HCT116 (cell line): ENCODE measurements around the gene COPS6. TPM values are rescaled to one million over a fixed set of nuclear protein-coding genes. Genes with fewer than 3 reads are reported as not detected.

Source experiments
- ATAC-seq: fragments of 200-7000 bp; cut with Tn5 transposase; 2 replicates; pipeline ENCODE4 v1.9.1; 2020; ENCODE audit warnings: mild to moderate bottlenecking, moderate library complexity
- BruUV-seq: library from RNA; stranded (reverse); fragments of 400-500 nt; replicated peaks from 2 replicates; lab custom pipeline; 2021; lab: Mats Ljungman, UMichigan
- CTCF ChIA-PET: fragments of 300-600 bp; sonication (Branson Sonifier 250); formaldehyde crosslinking; loops from one replicate; lab custom pipeline; 2021; ENCODE audit warnings: antibody characterized with exemption; lab: Charles Lee
- POLR2A ChIA-PET: fragments of 300-600, 350-600 bp; sonication (Branson Sonifier 250); formaldehyde crosslinking; loops from one replicate; lab custom pipeline; 2021; ENCODE audit warnings: antibody characterized with exemption; lab: Charles Lee
- RAD21 ChIA-PET, 2 experiments: fragments of 300-600 bp; sonication (Branson Sonifier 250); formaldehyde crosslinking; loops; one replicate each; lab custom pipeline; 2023; ENCODE audit warnings: low total read pairs in 2 of 2; ENCODE audit not compliant: uncharacterized antibody in 2 of 2, unreplicated experiment in 2 of 2, low non-redundant PET in 1 of 2; lab: Charles Lee
- DNase-seq: peaks from one replicate; pipeline ENCODE4 v3.0.0-alpha.2; 2010; ENCODE audit warnings: low read depth, low spot score
- H2AFZ ChIP-seq: fragments of 200-600 bp; shearing (Covaris generic), sonication (generic); 2 replicates; pipeline ENCODE4 v1.6.1; 2017; ENCODE audit warnings: low read depth, mixed run types, mixed read lengths, antibody characterized with exemption, low read length; ENCODE audit not compliant: poor library complexity, severe bottlenecking
- H3K27ac ChIP-seq: 2 replicates; pipeline ENCODE4 v1.5.1; 2012; ENCODE audit warnings: low read depth, low read length
- H3K27me3 ChIP-seq: fragments of 200-600 bp; sonication (generic); 2 replicates; pipeline ENCODE4 v1.6.1; 2016; ENCODE audit warnings: mixed run types, low read length, mixed read lengths; ENCODE audit not compliant: insufficient read depth
- H3K36me3 ChIP-seq, 2 experiments: fragments of 200-500 bp in 1 of 2; fragments of 200-600 bp in 1 of 2; sonication (Bioruptor generic) in 1 of 2; sonication (generic) in 1 of 2; 2 replicates each; pipeline versions ENCODE4 v1.5.1 to v1.6.1; 2014 to 2016; ENCODE audit warnings: low read length in 2 of 2, inconsistent platforms in 1 of 2, mixed read lengths in 1 of 2, mixed run types in 1 of 2; ENCODE audit not compliant: insufficient read depth in 2 of 2, control insufficient read depth in 1 of 2
- H3K4me1 ChIP-seq, 2 experiments: fragments of 200-600 bp in 1 of 2; sonication (generic) in 1 of 2; 2 replicates each; pipeline versions ENCODE4 v1.5.1 to v1.6.1; 2012 to 2017; ENCODE audit warnings: low read length in 2 of 2, inconsistent platforms in 1 of 2, mild to moderate bottlenecking in 1 of 2, mixed read lengths in 1 of 2, mixed run types in 1 of 2, moderate library complexity in 1 of 2; ENCODE audit not compliant: insufficient read depth in 2 of 2, control insufficient read depth in 1 of 2
- H3K4me2 ChIP-seq: fragments of 200-600 bp; sonication (generic); 2 replicates; pipeline ENCODE4 v1.6.1; 2017; ENCODE audit warnings: mixed run types, low read length, mixed read lengths
- H3K4me3 ChIP-seq, 2 experiments: fragments of 200-600 bp in 1 of 2; sonication (generic) in 1 of 2; replicated peaks in 1 of 2; 2 replicates each; pipeline ENCODE4 v1.5.1; 2011 to 2016; ENCODE audit warnings: low read length in 2 of 2, control low read depth in 1 of 2, low read depth in 1 of 2, mild to moderate bottlenecking in 1 of 2, mixed read lengths in 1 of 2, mixed run types in 1 of 2
- H3K79me2 ChIP-seq: fragments of 200-600 bp; sonication (generic); 2 replicates; pipeline ENCODE4 v1.6.1; 2017; ENCODE audit warnings: mild to moderate bottlenecking, mixed run types, low read length, moderate library complexity, mixed read lengths; ENCODE audit not compliant: insufficient read depth
- H3K9ac ChIP-seq: fragments of 200-600 bp; sonication (generic); 2 replicates; pipeline ENCODE4 v1.6.1; 2016; ENCODE audit warnings: low read length, mixed read lengths
- H3K9me2 ChIP-seq: fragments of 200-600 bp; sonication (generic), shearing (Covaris generic); 2 replicates; pipeline ENCODE4 v1.6.1; 2017; ENCODE audit warnings: mixed run types, mild to moderate bottlenecking, moderate library complexity; ENCODE audit not compliant: insufficient read depth
- H3K9me3 ChIP-seq, 2 experiments: fragments of 200-500 bp in 1 of 2; fragments of 200-600 bp in 1 of 2; sonication (Bioruptor generic) in 1 of 2; sonication (generic) in 1 of 2; 2 replicates each; pipeline ENCODE4 v1.6.1; 2014 to 2017; ENCODE audit warnings: low read length in 2 of 2, mixed read lengths in 2 of 2, inconsistent platforms in 1 of 2, low read depth in 1 of 2, mild to moderate bottlenecking in 1 of 2, mixed run types in 1 of 2, moderate library complexity in 1 of 2; ENCODE audit not compliant: control insufficient read depth in 1 of 2, insufficient read depth in 1 of 2
- H4K20me1 ChIP-seq: fragments of 200-600 bp; sonication (generic), shearing (Covaris generic); 2 replicates; pipeline ENCODE4 v1.6.1; 2017; ENCODE audit warnings: mixed run types, mild to moderate bottlenecking, moderate library complexity; ENCODE audit not compliant: insufficient read depth
- CBX3 ChIP-seq: IDR thresholded peaks from 2 replicates; pipeline ENCODE4 v1.6.1; 2012; ENCODE audit warnings: low read depth
- FOSL1 ChIP-seq: IDR thresholded peaks from 2 replicates; pipeline ENCODE4 v1.6.1; 2012; ENCODE audit warnings: low read depth
- RAD21 ChIP-seq: IDR thresholded peaks from 2 replicates; pipeline ENCODE4 v1.6.1; 2012; ENCODE audit warnings: low read depth, mild to moderate bottlenecking
- SP1 ChIP-seq: IDR thresholded peaks from 2 replicates; pipeline ENCODE4 v1.6.1; 2012; ENCODE audit warnings: low read depth
- TCF7L2 ChIP-seq: IDR thresholded peaks from 2 replicates; pipeline ENCODE4 v1.7.0; 2011; ENCODE audit warnings: borderline replicate concordance, inconsistent platforms; ENCODE audit not compliant: insufficient read depth, insufficient read length; ENCODE audit errors: extremely low read depth
- ZFX ChIP-seq: fragments of 450-650 bp; IDR thresholded peaks from 2 replicates; pipeline ENCODE4 v1.6.1; 2017
- intact Hi-C: fragments of 100-400 bp; cut with micrococcal nuclease; formaldehyde crosslinking; loops from 2 replicates; pipeline ENCODE4 v1.10.0; 2022
- microRNA counts: library from miRNA; unstranded; fragments of <30 nt; microRNA quantifications from one replicate; lab custom pipeline; 2015
- microRNA-seq: library from miRNA; unstranded; fragments of <30 nt; microRNA quantifications from one replicate; pipeline ENCODE4, GENCODE V29; 2016; ENCODE audit warnings: borderline number of aligned reads
- total RNA-seq: library from RNA; stranded (reverse); gene quantifications from one replicate; pipeline ENCODE4 v1.2.1, GENCODE V29; 2021; ENCODE audit not compliant: unreplicated experiment
- TF ChIP-seq, protein P1 (sequence below): IDR thresholded peaks from 2 replicates; pipeline ENCODE4 v1.6.1; 2011; ENCODE audit warnings: mild to moderate bottlenecking, low read length, moderate library complexity; ENCODE audit not compliant: insufficient replicate concordance; ENCODE audit errors: extremely low read depth
- TF ChIP-seq, protein P2 (sequence below): IDR thresholded peaks from 2 replicates; pipeline ENCODE4 v1.6.1; 2012

Gene COPS6
- total RNA-seq, 1 experiment from 2014 or later, result 126 TPM

DNA sequence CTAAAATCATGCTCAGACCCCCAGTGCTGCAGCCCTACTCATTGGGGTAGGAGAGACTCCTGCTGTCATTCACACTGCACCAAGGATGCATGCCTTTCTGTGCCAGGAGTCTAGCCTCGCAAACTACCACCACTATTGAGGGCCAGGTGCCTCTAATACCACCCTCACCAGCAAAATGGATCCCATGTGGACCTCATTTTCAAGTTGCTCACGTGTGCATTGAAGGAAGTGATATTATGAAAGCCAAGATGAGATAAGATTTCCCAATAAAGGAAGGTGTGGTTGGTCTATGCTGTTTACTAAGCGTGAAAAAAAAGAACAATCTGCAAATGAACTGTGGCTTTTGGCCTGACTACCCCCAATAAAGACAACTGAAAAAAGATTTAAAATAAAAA, 52.8 kb downstream of the COPS6 start:
- H3K27ac ChIP-seq, result no peak overlapping the region
- no peaks in the 10 kb centered on the region for H3K27me3 ChIP-seq
- RAD21 ChIA-PET, result no interaction called here
- no peak overlapping the region for H3K4me3 ChIP-seq
- no peaks in the 10 kb centered on the region for H3K79me2 ChIP-seq
- no peak overlapping the region for H3K9ac ChIP-seq
- no peak for DNase-seq
- CTCF ChIA-PET, result no interaction called here
- ATAC-seq, result no peak
- H3K36me3 ChIP-seq, result no peaks in the 10 kb centered on the region
- no peaks in the 10 kb centered on the region for H3K9me2 ChIP-seq
- TF ChIP-seq RAD21 (no peak), ZFX (no peak), FOSL1 (no peak), CBX3 (no peak), TCF7L2 (no peak), SP1 (no peak)
- TF ChIP-seq, protein P1, sequence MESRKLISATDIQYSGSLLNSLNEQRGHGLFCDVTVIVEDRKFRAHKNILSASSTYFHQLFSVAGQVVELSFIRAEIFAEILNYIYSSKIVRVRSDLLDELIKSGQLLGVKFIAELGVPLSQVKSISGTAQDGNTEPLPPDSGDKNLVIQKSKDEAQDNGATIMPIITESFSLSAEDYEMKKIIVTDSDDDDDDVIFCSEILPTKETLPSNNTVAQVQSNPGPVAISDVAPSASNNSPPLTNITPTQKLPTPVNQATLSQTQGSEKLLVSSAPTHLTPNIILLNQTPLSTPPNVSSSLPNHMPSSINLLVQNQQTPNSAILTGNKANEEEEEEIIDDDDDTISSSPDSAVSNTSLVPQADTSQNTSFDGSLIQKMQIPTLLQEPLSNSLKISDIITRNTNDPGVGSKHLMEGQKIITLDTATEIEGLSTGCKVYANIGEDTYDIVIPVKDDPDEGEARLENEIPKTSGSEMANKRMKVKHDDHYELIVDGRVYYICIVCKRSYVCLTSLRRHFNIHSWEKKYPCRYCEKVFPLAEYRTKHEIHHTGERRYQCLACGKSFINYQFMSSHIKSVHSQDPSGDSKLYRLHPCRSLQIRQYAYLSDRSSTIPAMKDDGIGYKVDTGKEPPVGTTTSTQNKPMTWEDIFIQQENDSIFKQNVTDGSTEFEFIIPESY, result no peak
- TF ChIP-seq, protein P2, sequence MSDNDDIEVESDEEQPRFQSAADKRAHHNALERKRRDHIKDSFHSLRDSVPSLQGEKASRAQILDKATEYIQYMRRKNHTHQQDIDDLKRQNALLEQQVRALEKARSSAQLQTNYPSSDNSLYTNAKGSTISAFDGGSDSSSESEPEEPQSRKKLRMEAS, result no peak
- intact Hi-C loops, result no loop called here
- no peaks in the 10 kb centered on the region for H4K20me1 ChIP-seq
- POLR2A ChIA-PET, result no interaction called here
- no peaks in the 10 kb centered on the region for H3K4me1 ChIP-seq
- no peaks in the 10 kb centered on the region for H3K9me3 ChIP-seq
- H2AFZ ChIP-seq, result no peak overlapping the region
- no peak overlapping the region for H3K4me2 ChIP-seq
- no TSS peak for BruUV-seq

MicroRNAs within 50 kb of the gene (microRNA counts, 767-probe panel; counts per million panel counts)
- 18,847 counts per million, percentile 33 among the panel's probes with 10 or more counts for microRNA hsa-miR-106b-5p (lab: Ali Mortazavi, UCI)
- 25,129 counts per million, percentile 77 among the panel's probes with 10 or more counts for microRNA hsa-miR-25-3p (lab: Ali Mortazavi, UCI)
- microRNA hsa-miR-93-5p (lab: Ali Mortazavi, UCI), result 25,662 counts per million, percentile 81 among the panel's probes with 10 or more counts

Small RNA genes within 50 kb of the gene (microRNA-seq; reads per million reads assigned to microRNA genes)
- gene MIR106B, result 11,066 reads per million, percentile 96 among the genes with 10 or more reads in this experiment
- 653 reads per million, percentile 78 among the genes with 10 or more reads in this experiment for gene MIR25
- gene MIR93, result 9,592 reads per million, percentile 95 among the genes with 10 or more reads in this experiment

Other genes starting within 250 kb of the COPS6 start
- not detected for gene OR2AE1, start 211.9 kb upstream of the COPS6 start, total RNA-seq
- gene TRIM4, start 169.4 kb upstream of the COPS6 start, total RNA-seq, result 25.1 TPM
- gene GJC3, start 159.3 kb upstream of the COPS6 start, total RNA-seq, result 0.76 TPM
- gene AZGP1, start 112.9 kb upstream of the COPS6 start, total RNA-seq, result 1.1 TPM
- gene ZKSCAN1, start 73.4 kb upstream of the COPS6 start, total RNA-seq, result 61.2 TPM
- 10.3 TPM for gene ZSCAN21, start 39.2 kb upstream of the COPS6 start, total RNA-seq
- 28.2 TPM for gene ZNF3, start 7.2 kb upstream of the COPS6 start, total RNA-seq
- gene MCM7, start 12.4 kb downstream of the COPS6 start, total RNA-seq, result 387 TPM
- 20.0 TPM for gene AP4M1, start 12.7 kb downstream of the COPS6 start, total RNA-seq
- gene TAF6, start 30.4 kb downstream of the COPS6 start, total RNA-seq, result 67.4 TPM
- 2.6 TPM for gene CNPY4, start 30.7 kb downstream of the COPS6 start, total RNA-seq
- 2.0 TPM for gene MBLAC1, start 38.0 kb downstream of the COPS6 start, total RNA-seq
- gene LAMTOR4, start 59.9 kb downstream of the COPS6 start, total RNA-seq, result 152 TPM
- 23.2 TPM for gene TRAPPC14, start 69.8 kb downstream of the COPS6 start, total RNA-seq
- gene GAL3ST4, start 79.6 kb downstream of the COPS6 start, total RNA-seq, result 3.3 TPM
- gene GPC2, start 88.4 kb downstream of the COPS6 start, total RNA-seq, result 17.9 TPM
- gene STAG3, start 88.9 kb downstream of the COPS6 start, total RNA-seq, result 1.2 TPM
- gene PVRIG, start 131.0 kb downstream of the COPS6 start, total RNA-seq, result 0.30 TPM
- not detected for gene SPDYE3, start 218.7 kb downstream of the COPS6 start, total RNA-seq